Upper lobe of left lung (tissue), 4 donors: ENCODE data around the gene CD46.

Source experiments
- EP300 ChIP-seq, 4 donors: sonication (generic); formaldehyde crosslinking; IDR thresholded peaks; one replicate each; pipeline ENCODE4 v1.5.1; 2017; ENCODE audit warnings: antibody characterized with exemption in 4 of 4, control low read depth in 2 of 4
- POLR2A ChIP-seq, 4 donors: fragments of 450-650 bp; IDR thresholded peaks; one replicate each; pipeline ENCODE4 v1.5.1; 2016 to 2017; ENCODE audit warnings: antibody characterized with exemption in 4 of 4, mild to moderate bottlenecking in 2 of 4
- POLR2AphosphoS5 ChIP-seq, 2 donors: sonication (generic); formaldehyde crosslinking; IDR thresholded peaks; one replicate each; pipeline ENCODE4 v1.5.1; 2017; ENCODE audit warnings: antibody characterized with exemption in 2 of 2
- TF ChIP-seq, protein P1 (sequence below), 6 experiments: fragments of 450-650 bp in 4 of 6; fragments of 200-600 bp in 2 of 6; sonication (generic) in 2 of 6; IDR thresholded peaks; one replicate each; pipeline ENCODE4 v1.5.1; 2016 to 2019; ENCODE audit warnings: antibody characterized with exemption in 6 of 6

- TF ChIP-seq POLR2AphosphoS5 (IDR thresholded peaks at IDR 0.05) = no peak
- TF ChIP-seq, protein P1, sequence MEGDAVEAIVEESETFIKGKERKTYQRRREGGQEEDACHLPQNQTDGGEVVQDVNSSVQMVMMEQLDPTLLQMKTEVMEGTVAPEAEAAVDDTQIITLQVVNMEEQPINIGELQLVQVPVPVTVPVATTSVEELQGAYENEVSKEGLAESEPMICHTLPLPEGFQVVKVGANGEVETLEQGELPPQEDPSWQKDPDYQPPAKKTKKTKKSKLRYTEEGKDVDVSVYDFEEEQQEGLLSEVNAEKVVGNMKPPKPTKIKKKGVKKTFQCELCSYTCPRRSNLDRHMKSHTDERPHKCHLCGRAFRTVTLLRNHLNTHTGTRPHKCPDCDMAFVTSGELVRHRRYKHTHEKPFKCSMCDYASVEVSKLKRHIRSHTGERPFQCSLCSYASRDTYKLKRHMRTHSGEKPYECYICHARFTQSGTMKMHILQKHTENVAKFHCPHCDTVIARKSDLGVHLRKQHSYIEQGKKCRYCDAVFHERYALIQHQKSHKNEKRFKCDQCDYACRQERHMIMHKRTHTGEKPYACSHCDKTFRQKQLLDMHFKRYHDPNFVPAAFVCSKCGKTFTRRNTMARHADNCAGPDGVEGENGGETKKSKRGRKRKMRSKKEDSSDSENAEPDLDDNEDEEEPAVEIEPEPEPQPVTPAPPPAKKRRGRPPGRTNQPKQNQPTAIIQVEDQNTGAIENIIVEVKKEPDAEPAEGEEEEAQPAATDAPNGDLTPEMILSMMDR (IDR thresholded peaks at IDR 0.05) = no peak
- no peak for TF ChIP-seq POLR2A (IDR thresholded peaks at IDR 0.05)
- no peak for TF ChIP-seq EP300 (IDR thresholded peaks at IDR 0.05)
Measured at GRCh38 chr1:207835958-207836357, 84.1 kb downstream of the CD46 start.
